HG03159 (cell line): ENCODE results near the gene CDH13.

Source experiments
- ATAC-seq: cut with Tn5 transposase; IDR thresholded peaks from one replicate; pipeline ENCODE4 v1.9.1; 2021; ENCODE audit warnings: mild to moderate bottlenecking, moderate library complexity; ENCODE audit not compliant: unreplicated experiment

The CDH13 gene

DNA sequence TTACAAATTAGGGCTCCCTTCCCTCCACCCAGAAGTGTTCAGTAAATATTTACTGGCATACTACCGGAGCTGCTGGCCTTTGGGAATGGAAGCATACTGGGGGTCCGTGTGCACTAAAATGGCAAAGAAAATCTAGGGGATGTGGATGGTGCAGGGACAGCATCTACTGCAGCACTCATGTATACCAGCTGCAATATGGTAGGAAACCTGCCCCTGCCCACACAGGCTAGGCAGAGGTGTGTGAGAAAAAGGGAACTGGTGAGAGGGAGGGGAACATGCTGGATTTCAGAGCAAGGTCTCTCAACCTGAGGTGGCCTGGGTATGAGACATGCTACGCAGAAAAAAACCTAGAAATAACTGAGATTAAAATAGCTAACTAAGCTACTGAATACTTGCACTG, 145.4 kb downstream of the CDH13 start:
- ATAC-seq, result no peak

DNA sequence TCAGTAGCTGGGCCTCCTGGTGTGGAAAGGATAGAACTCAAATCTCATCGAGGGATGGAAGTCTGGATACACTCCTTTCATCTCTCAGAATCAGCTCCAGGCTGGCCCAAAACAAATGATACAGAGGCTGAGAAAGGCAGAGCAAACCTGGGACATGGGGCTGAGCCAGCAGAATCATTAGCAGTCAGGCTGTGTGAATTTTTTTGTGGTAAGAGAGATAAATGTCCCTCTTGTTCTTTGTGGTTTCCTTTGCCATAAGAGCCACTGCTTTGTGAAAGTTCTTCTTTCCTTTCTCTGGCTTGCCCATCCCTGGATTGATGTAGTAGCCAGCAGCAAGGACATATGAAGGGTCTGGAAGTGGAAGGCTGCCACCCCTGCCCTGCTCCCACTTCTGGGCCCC, 146.2 kb downstream of the CDH13 start:
- ATAC-seq, result no peak

GRCh38 chr16:82776470-82777146, 149.8 kb downstream of the CDH13 start:
- ATAC-seq, result peak; percentile 60

DNA sequence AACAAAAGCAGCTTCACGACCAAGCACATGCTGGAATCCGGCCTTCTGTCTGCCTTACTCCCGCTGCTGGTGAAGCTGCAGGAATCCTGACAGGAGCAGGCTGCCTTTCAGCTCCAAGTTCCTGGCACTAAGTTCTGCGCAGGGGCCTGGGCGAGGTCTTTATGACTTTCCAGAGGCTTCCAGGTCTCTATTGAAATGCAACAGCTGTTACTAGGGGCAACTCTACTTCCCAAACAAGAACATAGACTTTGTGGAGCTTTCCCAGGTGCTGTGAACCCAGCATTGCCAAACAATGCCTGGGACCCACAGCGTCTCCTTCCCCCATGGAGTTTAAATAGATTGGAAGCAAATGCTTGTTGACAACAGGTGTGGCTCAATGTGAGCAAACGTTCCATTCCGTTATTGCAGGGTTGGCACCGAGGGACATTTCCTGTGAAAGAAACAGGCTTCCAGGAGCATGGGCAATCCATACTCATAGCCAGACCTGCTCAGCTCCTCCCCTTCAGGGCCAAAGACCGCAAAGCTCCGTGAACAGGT, 156.0 kb downstream of the CDH13 start:
- no peak for ATAC-seq

DNA sequence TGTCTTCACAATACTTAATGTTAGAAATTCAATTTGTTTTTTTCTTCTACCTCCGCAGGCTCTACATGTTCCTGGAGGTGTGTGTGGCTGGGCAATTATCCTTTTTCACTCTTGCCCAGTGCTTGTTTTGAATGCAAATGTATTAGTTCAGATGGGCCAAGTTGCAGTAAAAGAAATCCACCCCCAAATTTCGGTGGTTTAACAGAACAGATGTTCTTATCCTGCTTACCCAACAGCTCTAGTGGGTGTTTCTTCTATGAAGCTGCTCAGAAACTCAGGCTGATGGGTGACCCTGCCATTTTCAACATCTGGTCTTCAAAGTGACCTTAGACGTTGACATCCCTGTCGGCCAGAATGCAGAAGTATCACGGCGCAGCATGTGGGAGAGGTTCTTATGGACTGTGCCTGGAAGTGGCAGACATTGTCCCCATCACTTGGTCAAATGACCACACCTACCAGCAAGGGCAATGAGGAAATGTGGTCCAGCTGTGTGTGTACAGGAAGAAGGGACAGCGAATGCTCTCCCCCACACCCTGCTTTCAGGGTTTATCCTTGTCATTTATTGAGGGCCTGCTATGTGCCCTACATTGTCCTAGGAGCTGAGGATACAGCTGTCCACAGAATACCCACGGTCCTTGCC, 157.3 kb downstream of the CDH13 start:
- no peak for ATAC-seq

DNA sequence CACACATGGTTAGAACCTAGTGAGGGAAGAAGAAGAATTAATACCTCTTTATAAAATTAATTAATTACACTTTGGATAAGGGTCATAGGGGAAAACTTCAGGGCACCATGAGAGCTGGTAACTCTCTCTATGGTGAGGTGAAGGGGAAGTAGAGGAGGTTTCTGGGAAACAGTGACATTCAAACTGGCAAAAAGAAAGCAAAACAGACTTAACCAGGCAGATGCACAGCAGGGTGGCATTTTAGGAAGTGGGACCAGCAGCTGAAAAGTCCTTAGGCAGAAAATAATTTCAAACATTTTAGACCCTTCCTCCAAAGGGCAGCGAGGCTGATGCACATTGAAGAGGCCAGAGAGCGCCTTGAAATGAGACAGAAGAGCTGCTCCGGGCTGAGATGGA, 157.8 kb downstream of the CDH13 start:
- no peak for ATAC-seq

- no peak for ATAC-seq
Measured at GRCh38 chr16:82788225-82788624, 161.5 kb downstream of the CDH13 start.

GRCh38 chr16:82788919-82789318, 162.2 kb downstream of the CDH13 start:
- no peak for ATAC-seq

DNA sequence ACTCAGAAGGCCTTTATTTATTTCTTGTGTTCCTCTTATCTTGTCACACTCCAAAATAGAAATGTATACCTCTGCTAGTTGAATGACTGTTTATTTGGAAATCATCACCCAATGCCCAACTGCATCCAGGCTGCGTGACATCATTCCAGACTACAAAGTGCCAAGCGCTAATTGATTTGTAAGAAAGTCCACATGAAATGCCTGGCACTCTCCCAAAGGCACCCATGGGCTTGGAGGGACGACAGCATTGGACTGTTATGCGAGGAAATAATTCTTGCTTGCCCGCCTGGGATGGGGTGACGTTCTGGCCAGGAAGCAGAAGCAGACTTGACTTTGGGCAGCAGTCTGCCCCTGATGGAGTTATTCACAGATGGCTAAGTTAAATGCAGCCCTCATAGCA, 165.9 kb downstream of the CDH13 start:
- no peak for ATAC-seq

GRCh38 chr16:82793528-82794245, 166.9 kb downstream of the CDH13 start:
- ATAC-seq, result no peak

DNA sequence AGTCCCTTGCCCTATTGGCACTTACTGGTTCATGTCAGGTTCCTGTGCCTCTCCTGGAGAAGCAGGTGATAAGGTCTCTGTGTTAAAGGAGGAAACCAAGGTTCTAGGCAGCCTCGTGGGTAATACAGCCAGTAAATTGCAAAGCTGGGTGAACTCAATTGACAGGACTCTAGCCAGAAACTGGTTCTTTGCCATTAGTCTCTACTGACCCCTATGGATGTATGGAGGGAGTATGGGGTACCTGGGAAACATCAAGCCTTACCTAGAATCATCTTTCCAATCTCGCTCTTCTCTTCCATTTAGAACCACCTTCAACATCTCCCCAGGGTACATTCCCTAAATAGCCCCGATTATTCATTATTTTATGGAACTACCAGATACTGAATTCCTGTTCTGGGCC, 169.3 kb downstream of the CDH13 start:
- ATAC-seq, result no peak

DNA sequence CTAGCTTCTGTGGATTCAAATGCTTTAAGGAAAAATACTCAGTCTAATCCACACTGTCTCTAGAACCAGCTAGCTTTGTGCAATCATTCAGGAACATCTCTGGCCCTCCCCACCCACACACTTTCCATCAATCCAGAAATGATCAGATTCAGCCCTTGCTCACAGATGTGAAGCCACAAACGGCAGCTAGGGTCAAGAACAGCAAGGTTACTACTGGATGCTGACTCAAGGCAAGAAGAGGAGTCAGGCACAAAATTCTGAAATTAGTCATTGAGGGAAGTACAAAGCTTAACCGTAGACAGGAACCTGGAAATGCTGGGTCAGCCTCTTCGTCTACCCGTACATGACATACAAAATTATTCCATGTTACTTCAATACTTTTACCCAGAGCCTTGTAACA, 174.6 kb downstream of the CDH13 start:
- ATAC-seq, result no peak

GRCh38 chr16:82805866-82806265, 179.1 kb downstream of the CDH13 start:
- ATAC-seq, result no peak

DNA sequence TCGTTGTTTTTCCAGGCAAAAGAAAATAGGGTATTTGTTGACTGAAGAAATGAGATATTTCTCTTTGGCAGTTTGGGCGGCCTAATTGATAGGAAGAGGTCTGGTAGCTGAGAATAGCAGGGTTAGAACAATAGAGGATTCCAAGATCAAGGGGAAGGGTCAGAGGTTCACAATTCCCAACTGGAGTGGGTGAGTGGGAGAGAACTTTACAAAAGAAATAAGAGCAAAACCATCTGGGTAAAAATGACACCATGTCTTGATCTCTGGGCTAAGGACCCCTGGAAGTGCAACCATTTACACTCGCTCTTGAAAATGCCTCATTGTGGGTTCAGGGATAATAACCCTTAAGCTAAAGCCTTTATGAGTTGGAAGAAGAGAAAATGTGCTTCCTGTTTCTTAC, 180.5 kb downstream of the CDH13 start:
- no peak for ATAC-seq

- ATAC-seq, result no peak
Measured at GRCh38 chr16:82808036-82808435, 181.3 kb downstream of the CDH13 start.

DNA sequence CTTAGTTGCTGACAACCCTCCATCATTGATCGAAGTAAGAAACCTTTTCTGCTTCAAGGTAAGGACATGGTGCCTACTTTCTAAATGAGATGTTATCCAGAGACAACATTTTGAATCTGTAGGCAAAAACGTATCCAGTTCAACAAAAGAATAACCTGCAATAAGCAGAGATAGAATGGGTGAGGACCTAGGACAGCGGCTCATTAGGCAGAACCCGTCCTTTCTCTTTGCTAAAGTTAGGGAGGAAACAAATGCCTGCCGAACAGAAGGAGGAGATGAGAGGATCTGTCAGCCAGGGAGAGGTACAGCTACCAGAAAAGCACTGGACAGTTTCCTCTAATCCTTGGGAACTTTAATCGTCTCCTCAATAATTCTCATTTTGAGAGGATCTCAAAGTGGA, 183.3 kb downstream of the CDH13 start:
- no peak for ATAC-seq

- no peak for ATAC-seq
Measured at GRCh38 chr16:82814059-82814458, 187.3 kb downstream of the CDH13 start.

- no peak for ATAC-seq
Measured at GRCh38 chr16:82819286-82819685, 192.5 kb downstream of the CDH13 start.

- ATAC-seq, result no peak
Measured at GRCh38 chr16:82820855-82821254, 194.1 kb downstream of the CDH13 start.

- ATAC-seq, result no peak
Measured at GRCh38 chr16:82824408-82824807, 197.6 kb downstream of the CDH13 start.

- no peak for ATAC-seq
Measured at GRCh38 chr16:82829301-82829700, 202.5 kb downstream of the CDH13 start.

GRCh38 chr16:82830944-82831343, 204.2 kb downstream of the CDH13 start:
- no peak for ATAC-seq
